DMS53 treated with DMSO at 0.1 percent for 48 hours (cell line): ENCODE measurements around the gene PRKD1.
"Not testable (repeated sequence)": the region's sequence is repeated elsewhere in the genome, so short reads cannot be mapped to it uniquely, and the experiment has no call there.

Experiments used
- DNase-seq: peaks from one replicate; lab custom pipeline; 2025; ENCODE audit not compliant: unreplicated experiment; lab: John Stamatoyannopoulos, UW

The PRKD1 gene

GRCh38 chr14:29839691-29840090 lies 88.0 kb downstream of the PRKD1 start:
- DNase-seq: not testable (repeated sequence)

- DNase-seq: no peak
Measured at GRCh38 chr14:29838752-29839151, 88.9 kb downstream of the PRKD1 start.

GRCh38 chr14:29836395-29836794 lies 91.3 kb downstream of the PRKD1 start:
- DNase-seq: no peak

DNA sequence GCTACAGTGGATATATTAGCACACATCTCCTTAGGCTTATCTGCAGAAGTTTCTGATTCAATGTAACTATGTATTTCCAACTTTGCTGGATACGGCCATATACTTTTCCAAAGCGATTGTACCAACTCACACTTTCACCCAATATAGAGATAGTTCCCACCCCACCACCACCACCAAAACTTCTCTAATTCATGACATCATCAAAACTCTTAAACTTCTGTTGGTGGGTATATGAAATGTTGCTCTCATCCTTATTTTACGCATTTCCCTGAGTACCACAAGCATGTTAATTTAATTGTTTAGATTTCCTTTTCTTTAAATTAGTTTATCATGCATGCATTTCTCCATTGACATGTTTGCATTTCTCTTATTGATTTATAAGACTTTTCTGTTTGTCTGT lies 95.6 kb downstream of the PRKD1 start:
- DNase-seq: no peak

- DNase-seq: no peak
Measured at GRCh38 chr14:29829851-29830250, 97.8 kb downstream of the PRKD1 start.

DNA sequence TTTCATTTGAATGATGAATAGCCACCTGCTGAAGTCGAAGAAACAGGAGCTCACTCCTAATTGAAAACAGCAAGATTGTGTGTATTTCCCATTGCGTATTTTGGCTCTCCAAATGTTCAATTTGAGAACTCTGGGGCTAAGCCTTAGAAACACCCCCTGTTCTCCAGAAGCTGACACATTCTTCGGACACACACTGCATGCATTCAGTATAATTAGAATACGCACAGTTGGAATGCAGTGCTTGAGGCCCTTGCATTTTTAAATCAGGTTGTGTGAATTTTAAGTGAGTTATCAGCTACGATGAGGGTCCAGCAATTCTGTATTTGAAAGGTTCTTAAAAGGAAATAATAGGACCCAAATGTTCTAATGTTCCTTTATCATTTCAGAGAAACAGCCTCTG lies 103.8 kb downstream of the PRKD1 start:
- DNase-seq: no peak

GRCh38 chr14:29822430-29822709 lies 105.3 kb downstream of the PRKD1 start:
- no peak for DNase-seq

DNA sequence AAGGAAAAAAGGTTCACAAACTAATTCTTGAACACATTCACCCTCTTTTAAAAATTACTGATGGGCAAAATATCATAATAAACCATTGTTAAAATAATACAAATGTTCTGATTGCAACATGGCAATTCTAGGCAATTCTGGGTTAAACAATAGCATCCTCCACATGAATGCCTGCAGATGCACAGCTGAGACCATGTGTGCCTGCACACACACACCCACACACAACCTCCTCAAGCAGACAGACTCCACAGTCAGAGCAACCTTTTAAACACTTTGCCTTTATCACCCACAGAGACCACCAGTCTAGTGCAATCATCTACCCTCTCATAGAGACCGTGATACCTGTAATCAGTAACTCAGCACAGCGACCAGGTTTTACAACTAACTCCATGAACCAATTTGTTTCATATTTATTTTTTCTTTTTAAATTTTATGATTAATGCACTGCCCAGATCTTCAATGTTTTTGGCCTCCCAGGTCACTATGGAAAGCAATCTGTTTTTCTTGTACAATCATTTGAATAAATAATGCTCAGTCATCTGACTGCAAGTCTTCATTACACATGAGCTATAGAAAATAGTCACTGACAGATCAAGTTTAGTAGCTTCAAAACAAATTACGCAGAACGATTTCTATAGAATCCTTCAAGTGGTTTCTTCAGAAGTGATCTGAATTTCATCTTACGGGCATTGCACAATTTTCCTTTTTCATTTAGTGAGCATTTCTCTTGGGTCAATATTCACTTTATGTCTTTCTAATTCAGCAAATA lies 105.8 kb downstream of the PRKD1 start:
- DNase-seq: no peak

GRCh38 chr14:29821242-29821641 lies 106.4 kb downstream of the PRKD1 start:
- no peak for DNase-seq

DNA sequence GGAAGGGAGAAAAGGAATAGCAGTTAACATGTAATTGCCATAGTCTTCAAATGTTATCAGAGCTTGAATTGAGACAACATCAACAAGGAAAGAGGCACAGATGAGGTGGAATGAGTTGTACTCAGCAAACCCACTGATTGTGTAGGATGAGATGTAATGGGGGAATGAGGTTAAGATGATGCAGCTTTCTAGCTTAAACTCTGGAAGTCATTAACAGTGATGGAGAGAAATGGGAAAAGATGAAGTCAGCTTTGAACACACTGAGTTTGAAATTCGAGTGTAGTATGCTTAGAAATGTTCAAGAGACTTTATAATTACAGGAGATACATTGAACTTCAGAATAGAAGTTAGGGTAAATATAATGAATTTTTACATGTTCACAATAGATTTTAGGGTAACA lies 106.9 kb downstream of the PRKD1 start:
- DNase-seq: no peak

- no peak for DNase-seq
Measured at GRCh38 chr14:29817767-29818405, 109.8 kb downstream of the PRKD1 start.

- DNase-seq: no peak
Measured at GRCh38 chr14:29815016-29815674, 112.5 kb downstream of the PRKD1 start.

GRCh38 chr14:29814156-29815015 lies 113.3 kb downstream of the PRKD1 start:
- DNase-seq: no peak

DNA sequence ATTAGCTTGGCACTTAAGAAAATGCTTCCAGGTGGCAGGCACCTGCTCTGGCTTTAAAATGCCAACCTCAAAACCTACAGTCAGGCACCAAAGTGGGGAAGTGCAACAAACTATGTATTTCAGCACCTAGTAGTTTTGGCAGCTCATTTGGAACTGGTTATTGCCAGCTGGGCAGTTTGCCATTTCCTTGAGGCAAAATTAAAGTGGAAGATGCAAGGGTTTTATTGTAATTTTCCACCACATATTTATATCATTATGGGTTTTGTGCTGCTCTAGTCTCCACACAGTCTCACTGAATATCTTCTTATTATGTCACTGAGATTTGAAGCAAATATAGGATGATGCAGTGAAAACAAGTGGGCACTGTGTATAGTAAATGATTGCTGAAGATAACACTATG lies 117.0 kb downstream of the PRKD1 start:
- no peak for DNase-seq

- DNase-seq: no peak
Measured at GRCh38 chr14:29810064-29810463, 117.6 kb downstream of the PRKD1 start.

- no peak for DNase-seq
Measured at GRCh38 chr14:29806124-29806517, 121.5 kb downstream of the PRKD1 start.

GRCh38 chr14:29805415-29806123 lies 122.1 kb downstream of the PRKD1 start:
- peak; percentile 73 for DNase-seq

- no peak for DNase-seq
Measured at GRCh38 chr14:29804481-29805266, 123.0 kb downstream of the PRKD1 start.

DNA sequence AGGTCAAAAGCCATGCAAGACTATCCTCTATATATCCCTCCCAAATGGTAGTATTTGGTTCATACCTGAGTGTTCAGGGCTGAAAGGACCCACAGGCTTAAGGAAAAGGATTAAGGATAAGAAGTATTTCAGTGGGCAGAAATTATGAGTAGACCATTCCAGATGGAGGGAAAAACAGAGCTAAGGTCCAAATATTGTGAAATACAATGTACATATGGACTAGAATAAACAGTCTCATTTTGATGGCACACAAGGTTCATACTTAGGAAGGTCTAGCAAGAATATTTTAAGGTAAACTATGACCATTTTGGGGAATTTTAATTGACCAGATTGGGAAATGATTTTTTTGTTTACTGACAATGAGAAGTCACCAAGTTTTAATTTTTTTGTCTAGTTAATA lies 124.6 kb downstream of the PRKD1 start:
- no peak for DNase-seq

GRCh38 chr14:29802211-29802610 lies 125.4 kb downstream of the PRKD1 start:
- no peak for DNase-seq
